ACHN (cell line): ENCODE data around the gene C1orf198.

Experiments
- DNase-seq: peaks from one replicate; pipeline ENCODE4 v3.0.0-alpha.2; 2015
- in situ Hi-C: cut with HindIII; loops from 2 replicates; pipeline ENCODE4 v1.10.0; 2017; ENCODE audit warnings: low sequenced_read_pairs, low pct_ligation_motif_present, low pct_unique_long_range_greater_than_20kb

C1orf198 gene

GRCh38 chr1:230824919-230825721 is 43.2 kb downstream of the C1orf198 start:
- in situ Hi-C loops: no loop called here
- peak; percentile 22 for DNase-seq

DNA sequence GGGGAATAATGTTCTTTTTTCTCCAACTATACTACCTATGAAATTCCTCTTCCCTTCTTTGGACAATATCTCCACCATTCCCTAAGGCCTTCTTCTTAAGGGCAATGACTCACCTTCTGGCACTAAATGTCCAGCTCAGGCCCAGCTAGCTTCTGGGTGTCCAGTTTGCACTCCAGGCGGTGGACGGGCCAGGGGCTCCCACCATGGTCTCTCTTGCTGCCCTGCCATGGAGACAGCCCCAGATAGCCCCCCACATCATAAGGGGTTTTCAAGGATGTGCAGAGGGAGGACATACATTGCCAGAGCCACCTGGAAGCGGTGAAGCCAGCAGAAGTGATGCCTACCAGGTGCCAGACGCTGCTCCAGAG is 43.8 kb downstream of the C1orf198 start:
- DNase-seq: no peak
- in situ Hi-C loops: no loop called here

DNA sequence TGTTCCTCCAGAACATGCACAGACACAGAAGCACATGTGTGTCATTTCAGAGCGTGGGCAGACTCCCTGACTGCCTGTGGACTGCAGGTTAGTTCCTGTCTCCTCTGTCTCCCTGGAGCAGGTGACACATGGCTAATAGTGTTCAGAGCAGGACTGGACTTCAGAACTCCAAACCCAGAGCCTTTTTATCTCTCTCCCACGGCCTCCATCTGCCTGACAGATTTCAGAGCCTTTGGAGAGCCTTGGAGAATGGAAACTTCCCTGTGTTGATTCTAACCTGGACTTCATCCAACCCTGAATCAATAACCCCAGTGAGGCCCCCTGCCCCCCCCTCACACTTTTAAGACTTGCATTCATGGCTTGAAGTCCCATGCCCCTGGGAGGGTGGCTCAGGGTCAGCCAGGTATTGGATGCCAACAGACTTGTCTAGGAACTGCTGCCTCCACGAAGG is 44.4 kb downstream of the C1orf198 start:
- in situ Hi-C loops: no loop called here
- no peak for DNase-seq

- no peak for DNase-seq
- in situ Hi-C loops: no loop called here
Observed at GRCh38 chr1:230823426-230823825, 44.9 kb downstream of the C1orf198 start.

DNA sequence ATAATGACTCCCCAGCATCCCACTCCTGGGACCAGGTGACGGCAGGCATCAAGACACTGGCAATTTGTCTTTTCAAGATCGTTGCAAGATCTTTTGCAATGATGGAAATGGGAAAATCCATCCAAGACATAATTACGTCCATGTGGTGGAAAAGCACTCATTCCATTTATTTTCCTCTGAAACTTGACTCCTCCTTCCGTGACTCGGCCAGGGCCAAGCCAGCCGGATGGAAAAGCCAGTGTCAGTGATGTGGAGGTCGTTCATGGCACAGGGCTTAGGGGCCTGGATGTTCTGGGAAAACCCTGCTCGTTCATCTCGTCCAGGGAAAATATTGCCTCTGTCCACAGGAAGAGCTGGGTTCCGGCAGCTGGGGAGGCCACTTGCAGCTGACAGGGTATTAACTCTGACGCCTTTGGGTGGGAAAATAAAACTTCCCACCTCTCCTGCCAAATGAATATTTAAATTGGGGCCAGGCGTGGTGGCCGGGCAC is 46.2 kb downstream of the C1orf198 start:
- no peak for DNase-seq
- in situ Hi-C loops: no loop called here

- in situ Hi-C loops: no loop called here
- no peak for DNase-seq
Observed at GRCh38 chr1:230821346-230821745, 47.0 kb downstream of the C1orf198 start.

DNA sequence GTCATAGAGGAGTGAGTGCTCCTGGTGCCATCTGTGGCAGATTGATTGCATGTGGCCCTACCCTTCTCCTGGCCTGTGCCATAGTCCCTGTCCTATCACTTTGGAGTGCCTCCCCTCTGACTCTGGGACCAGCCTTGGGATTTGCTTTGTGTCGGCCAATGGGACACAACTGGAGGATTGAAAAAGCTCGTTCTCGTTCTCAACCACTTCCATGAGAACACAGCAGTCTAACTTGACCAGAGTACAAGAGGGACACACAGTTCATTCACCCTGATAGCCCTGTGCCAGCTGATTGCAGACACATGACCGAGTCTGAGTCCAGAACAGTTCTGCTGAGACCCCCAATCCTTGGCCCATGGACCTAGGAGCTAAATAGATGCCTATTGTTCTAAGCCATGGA is 47.8 kb downstream of the C1orf198 start:
- in situ Hi-C loops: no loop called here
- no peak for DNase-seq

DNA sequence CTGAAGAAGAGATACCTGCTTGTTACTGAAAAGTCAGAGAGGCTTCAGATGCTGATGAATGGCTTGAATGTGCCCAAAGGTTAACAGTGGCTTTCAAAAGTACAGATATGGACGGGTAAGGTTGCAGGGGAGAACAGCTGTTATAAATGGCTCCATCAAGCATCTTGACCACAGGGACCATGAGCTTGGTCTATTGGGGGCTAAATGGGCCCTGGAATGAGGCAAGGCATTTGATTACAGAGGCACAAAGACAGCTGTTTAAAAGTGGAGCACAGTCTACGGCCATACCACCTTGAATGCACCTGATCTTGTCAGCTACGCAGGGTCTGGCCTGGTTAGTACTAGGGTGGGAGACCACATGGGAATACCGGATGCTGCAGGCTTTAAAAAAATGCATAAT is 48.3 kb downstream of the C1orf198 start:
- in situ Hi-C loops: no loop called here
- DNase-seq: no peak

DNA sequence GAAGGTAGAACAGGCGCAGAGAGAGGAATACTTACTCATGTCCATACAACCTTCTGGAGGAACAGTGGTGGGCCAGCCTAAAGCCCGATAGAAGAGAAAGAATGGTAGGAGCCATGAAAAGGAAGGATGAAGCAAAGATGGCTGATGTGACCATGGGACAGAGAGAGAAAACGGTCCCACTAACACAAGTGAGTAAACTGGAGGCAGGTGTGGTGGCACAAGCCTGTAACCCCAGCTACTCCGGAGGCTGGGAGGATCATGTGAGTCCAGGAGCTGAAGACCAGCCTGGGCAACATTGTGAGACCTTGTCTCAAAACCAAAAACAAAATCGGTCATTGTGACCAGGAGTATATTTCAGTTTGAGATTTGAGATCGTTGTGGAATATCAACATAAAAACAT is 49.4 kb downstream of the C1orf198 start:
- no peak for DNase-seq
- in situ Hi-C loops: no loop called here

DNA sequence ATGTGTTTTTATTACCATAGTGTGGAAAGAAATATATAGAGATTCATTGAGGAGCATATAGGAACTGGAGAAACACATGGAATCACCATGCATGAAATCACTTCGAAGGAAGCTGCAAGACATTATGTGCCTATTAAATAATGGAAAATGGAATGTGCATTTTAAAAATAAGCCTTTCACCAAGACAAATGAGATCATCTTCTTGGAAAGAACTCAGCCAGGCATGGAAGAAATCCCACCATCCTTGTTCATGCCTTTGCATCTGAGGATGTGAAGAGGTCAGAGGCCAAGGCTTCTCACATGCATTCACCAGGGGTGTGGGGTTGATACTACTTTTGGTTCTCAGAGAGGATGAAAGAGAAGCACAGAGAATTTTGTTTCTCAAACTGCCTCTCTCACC is 50.0 kb downstream of the C1orf198 start:
- DNase-seq: no peak

GRCh38 chr1:230816018-230816417 is 52.3 kb downstream of the C1orf198 start:
- no peak for DNase-seq
- in situ Hi-C loops: no loop called here

More for the DNA sequence above, 50.0 kb downstream of the C1orf198 start:
- in situ Hi-C loops: no loop called here

DNA sequence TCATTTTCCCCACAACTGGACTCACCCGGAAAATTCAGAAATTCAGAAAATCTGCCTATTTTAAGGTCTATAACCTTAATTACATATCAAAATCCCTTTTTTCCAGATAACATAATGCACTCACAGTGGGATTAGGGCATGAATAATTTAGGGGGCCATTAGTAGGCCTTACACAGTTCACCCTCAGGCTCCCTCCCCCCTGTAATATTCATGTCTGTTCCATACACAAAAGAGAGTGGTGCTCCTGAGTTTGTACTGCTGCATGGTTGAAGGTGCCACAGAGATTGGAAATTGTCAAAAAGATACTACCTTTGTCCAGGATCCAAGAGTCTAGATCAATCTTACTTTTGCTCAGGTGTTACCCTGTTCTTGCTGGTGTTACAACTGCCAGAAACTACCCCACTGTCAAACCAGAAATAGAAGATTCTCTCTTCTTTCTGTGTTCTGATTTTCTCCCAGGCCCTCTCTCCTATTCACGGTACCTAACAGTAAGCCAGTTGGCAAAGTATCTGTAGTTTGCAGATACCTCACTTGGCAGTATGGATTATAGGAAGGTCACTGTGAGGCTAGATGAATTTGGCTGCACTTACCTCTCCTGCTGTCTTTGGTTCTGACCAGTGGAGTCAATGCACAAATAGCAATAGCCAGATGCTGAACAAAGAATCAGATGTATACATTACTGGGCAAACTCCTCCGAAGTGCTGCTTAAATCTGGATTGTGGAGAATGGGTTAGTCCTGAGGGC is 53.2 kb downstream of the C1orf198 start:
- in situ Hi-C loops: no loop called here
- no peak for DNase-seq

GRCh38 chr1:230812568-230812967 is 55.8 kb downstream of the C1orf198 start:
- DNase-seq: no peak
- in situ Hi-C loops: no loop called here

DNA sequence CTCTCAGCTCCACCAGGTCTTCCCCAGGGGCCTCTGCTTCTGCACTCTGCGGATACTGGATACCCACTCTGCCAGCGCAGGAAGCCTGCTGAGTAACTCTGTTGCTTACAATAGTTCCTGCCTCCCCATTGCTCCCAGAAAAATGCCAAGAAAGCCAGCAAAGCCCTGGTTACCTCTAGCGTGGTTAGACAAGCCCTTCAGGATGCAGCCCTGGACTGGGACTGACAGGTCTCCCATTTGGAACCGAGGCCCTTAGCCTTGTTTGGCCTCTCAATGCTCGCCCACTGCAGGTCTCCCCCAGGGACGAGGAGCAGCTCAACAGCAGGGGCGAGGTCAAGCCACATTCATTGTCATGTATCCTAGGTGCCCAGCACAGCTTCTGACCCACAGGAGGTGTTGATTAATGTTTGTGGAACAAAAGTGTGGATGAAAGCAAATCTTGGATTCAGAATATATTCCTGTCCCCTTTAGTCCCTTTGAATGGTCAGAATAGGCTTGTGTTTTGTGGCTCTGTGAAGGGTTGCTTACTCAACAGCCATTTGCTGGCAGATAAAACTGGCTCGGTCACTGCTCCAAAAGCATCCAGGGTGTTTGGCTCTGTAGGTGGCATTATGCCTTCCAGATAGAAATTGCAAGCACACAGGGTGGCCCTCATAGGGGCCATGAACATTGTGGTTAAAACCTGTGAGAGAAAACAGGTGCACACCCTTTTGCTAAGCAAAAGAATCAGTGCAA is 58.9 kb downstream of the C1orf198 start:
- in situ Hi-C loops: no loop called here
- no peak for DNase-seq

GRCh38 chr1:230808281-230808872 is 59.9 kb downstream of the C1orf198 start:
- DNase-seq: no peak
- in situ Hi-C loops: no loop called here

DNA sequence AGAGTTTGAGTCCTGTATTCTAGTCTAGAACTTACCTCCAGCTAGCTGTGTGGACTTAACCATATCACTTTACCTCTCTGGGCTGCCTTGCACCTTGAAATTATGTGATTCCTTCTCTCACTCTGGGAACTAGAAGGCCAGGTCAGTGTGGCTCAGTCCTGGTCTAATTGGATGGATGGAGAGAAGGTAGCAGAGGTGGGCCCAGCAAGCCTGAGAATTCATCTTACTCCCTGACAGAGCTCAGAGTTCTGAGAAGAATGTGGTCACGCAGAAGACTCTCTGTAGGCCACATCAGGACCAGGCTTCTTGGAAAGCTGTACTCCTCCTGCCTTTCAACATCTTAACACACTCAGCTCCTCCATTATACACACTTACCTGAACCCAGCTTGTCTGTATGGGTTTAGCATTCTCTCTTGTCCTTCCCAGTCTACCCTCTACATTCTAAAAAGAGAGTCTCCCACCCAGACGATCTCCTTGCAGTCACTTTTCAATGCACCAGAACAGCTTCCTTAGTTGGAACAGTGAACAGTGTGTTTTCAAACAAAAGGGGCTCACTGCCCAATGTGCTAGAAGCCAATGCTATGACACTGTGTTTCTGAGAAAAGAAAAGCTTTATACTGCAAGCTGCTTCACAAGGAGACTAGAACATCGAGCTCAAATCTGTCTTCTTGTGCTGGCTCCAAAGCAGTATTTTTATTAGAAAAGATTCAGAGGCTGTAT is 60.6 kb downstream of the C1orf198 start:
- in situ Hi-C loops: no loop called here
- DNase-seq: no peak

- no peak for DNase-seq
- in situ Hi-C loops: no loop called here
Observed at GRCh38 chr1:230807029-230807428, 61.3 kb downstream of the C1orf198 start.

- in situ Hi-C loops: no loop called here
- DNase-seq: no peak
Observed at GRCh38 chr1:230806552-230806951, 61.8 kb downstream of the C1orf198 start.
